HG03064 (cell line): ENCODE data around the gene NUP205.
A peak's percentile ranks its signal among the peaks of the same experiment; 100 is the strongest.

ENCODE experiments used
- ATAC-seq: cut with Tn5 transposase; IDR thresholded peaks from one replicate; pipeline ENCODE4 v1.9.1; 2021; ENCODE audit warnings: low read depth; ENCODE audit not compliant: unreplicated experiment

Gene NUP205

GRCh38 chr7:135557455-135558336 lies at the start of gene NUP205:
Gene NUP205 (plus strand): TSS chr7:135557917. CDS start chr7:135557945, 28 bp downstream.
- peak; percentile 72 for ATAC-seq

DNA sequence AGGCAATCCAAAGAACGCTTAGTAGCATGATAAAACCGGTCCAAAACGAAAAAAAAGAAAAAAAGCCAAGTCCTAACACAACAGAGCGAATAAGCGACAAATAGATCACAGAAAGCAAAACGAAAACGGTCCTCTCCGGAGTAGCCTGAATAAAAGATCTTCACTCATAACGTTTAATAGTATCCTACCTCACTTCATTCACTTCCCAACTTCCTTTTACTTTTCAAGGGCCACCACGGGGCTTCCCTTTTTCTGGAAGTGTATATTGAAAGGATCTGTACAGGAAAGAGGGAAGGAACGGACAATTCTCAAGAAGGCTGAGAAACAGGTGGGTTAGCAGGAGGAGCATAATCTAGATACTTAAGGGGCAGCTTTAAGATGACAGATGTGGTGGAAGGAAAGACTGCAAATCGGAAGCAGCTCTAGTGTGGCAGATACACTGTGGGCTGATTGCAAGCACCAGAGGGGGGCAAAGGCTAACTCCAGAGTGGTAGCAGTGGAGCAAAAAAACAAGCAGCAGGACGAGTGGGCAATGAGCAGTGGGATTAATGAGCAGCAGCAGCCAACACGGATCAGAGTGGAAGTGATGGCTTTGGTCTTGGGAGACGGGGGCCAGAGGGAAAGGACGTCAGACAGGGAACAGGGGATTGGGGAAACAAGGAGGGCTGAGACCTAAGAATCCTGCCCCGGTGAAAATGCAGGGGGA lies 48.7 kb upstream of the NUP205 start:
- no peak for ATAC-seq

DNA sequence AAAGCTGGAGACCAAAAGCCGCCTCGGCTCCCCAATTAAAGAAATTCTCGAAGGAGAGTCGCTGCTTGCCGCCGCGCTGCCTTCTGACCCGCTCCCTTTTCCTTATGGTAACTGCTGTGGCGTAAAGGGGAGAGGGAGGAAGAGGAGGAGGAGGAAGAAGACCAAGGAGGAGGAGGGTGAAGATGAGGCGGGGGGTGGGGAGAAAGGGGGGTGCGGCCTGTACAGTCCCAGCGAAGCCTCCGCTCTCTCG lies 48.2 kb upstream of the NUP205 start:
- no peak for ATAC-seq

DNA sequence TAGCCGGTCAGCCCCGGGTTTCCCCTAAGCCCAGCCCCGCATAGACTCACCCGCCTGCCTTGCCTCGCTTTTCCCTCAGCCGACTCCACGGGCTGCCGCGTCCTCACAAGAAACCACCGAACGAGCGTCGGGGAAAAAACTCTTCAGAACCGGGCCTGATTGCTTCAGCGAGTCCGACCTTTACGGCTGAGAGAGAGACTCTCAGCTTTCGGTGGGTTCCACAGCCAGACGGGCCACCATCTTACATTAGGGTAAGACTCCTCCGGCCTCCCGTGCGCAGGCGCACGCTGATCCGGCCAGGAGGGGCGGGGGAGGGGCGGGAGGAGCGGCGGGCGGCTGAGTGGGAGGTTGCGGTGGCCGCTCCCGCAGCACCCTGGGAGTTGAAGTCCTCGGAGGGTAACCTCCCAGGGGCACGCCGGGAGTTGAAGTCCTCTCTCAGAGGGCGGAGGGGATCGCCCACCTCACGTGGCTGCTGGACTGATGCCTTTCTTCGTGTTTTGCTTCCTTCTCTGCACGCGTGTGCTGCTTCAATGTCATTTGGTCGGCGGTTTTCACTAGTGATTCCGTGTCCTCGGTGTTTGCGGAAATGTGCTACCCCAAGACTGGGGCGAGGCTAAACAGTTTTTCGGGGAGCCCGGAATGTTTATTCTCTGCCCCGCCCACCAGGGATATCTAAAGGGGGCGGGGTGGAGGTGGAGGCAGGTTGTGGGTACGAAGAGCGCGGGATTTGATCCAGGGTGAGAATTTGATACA lies 47.7 kb upstream of the NUP205 start, which contains the start of gene CNOT4:
Gene CNOT4, minus strand, starts transcription at position 264 of the 753 bp plus-strand sequence. CDS start 71,771 bp downstream, outside the sequence.
- peak; percentile 86 for ATAC-seq

- no peak for ATAC-seq
Observed at GRCh38 chr7:135510592-135511183, 47.0 kb upstream of the NUP205 start.

DNA sequence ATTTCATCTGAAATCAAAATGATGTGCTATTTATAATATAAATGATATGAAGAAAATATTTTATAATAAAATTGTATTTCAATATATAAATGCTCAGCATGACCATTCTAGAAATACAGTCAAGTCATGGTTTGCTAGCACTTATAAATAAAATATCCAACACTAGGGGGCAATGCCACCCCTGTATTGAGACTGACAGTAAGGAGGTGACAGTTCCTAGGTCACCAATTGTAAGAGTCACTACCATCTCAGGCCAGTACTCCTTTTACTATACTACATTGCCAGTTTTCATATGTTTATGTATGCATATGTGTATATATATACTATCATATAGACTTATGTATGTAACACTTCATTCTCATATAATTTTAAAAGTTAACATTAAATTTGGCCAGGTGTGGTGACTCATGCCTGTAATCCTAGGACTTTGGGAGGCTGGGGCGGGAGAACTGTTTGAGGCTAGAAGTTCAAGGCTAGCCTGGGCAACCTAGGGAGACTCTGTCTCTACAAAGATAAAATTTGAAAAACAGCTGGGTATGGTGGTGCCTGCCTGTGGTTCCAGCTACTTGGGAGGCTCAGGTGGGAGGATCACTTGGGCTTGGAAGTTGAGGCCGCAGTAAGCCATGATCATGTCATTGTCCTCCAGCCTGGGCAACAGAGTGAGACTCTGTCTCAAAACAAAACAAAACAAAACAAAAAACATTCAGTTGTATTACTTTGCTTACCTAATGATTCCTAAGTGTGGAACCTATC lies 45.4 kb upstream of the NUP205 start:
- peak; percentile 36 for ATAC-seq

DNA sequence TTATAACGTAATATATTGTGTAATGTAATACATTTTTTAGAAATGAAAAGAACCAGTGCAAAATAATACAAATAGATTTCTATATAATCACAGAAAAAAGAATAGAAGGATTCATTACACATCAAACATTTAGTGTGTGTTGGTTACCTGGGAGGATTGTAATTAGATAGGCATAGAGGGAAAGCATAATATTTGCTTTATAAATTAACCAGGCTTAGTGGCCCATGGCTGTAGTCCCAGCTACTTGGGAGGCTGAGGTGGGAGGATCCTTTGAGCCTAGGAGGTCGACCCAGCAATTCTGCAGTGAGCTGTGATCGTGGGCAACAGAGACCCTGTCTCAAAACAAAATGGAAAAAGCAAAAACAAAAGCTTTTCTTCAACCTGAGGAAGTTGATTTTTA lies 42.9 kb upstream of the NUP205 start:
- ATAC-seq = no peak

DNA sequence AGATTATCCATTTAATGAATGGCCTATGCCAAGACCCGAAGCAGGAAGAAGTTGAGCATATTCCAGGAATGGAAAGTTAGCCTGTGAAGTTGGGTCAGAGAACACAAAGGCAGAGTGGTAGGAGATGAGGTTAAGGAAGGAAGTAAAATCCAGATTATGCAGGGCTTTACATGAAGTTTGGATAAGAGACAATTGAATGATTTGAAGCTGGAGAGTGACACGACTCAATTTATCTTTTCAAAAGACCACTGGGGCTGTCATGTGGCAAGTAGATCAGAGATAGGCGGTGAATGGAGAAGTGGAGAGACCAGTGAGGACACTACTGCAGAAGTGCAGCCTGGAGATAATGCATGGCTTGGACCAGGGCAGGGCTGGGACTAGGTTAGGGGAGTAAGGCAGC lies 40.7 kb upstream of the NUP205 start:
- ATAC-seq = no peak

- ATAC-seq = no peak
Observed at GRCh38 chr7:135518748-135519147, 39.0 kb upstream of the NUP205 start.

DNA sequence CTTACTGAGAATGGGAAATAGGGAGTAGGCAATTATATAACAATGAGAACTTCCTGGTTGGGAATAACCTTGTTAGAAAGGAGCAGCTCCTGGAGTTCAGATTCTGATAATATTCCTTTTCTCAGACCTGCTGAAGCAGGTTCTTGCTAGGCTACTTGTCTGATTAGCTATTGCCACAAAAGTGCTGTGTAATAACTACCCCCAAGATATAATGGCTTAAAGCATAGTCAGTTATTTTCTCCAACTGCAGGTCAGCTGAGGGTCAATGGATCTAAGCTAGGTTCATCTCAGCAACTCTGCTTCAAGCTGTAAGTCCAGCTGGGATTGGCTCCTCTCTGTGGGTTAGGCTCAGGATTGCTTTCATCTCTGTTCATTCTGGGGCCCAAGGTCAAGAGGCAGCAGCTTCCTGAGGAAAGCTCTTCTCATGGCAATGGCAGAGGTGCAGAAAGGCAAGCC lies 38.5 kb upstream of the NUP205 start:
- no peak for ATAC-seq

DNA sequence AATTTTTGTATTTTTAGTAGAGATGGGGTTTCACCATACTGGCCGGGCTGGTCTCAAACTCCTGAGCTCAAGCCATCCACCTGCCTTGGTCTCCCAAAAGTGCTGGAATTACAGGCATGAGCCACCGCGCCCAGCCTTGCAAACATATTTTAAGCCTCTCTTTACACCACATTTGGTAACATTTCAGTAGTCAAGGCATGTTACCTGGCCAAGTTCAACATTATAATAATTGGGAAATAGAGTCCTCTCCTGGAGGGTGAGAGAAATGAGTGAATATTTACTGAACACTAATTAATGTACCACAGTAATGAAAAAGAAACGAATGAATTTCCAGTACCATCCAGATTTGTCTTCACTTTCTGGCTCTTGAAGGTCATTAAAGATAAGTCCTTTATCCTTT lies 37.8 kb upstream of the NUP205 start:
- no peak for ATAC-seq

DNA sequence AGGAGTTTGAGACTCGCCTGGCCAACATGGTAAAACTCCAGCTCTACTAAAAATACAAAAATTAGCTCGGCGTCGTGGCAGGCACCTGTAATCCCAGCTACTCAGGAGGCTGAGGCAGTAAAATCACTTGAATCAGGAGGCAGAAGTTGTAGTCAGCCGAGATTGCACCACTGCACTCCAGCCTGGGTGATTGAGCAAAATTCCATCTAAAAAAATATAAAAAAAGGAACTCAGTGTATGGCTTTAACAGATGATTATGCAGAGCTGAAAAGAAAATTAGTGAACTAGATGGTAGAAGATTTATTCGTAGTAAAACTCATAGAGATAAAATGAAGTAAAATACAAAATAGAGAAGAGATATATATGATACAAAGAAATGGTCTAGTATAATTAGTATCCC lies 35.2 kb upstream of the NUP205 start:
- no peak for ATAC-seq

GRCh38 chr7:135523146-135523545 lies 34.6 kb upstream of the NUP205 start:
- no peak for ATAC-seq

- ATAC-seq = no peak
Observed at GRCh38 chr7:135525426-135525825, 32.3 kb upstream of the NUP205 start.

GRCh38 chr7:135527025-135527424 lies 30.7 kb upstream of the NUP205 start:
- ATAC-seq = no peak

- no peak for ATAC-seq
Observed at GRCh38 chr7:135536150-135536549, 21.6 kb upstream of the NUP205 start.

DNA sequence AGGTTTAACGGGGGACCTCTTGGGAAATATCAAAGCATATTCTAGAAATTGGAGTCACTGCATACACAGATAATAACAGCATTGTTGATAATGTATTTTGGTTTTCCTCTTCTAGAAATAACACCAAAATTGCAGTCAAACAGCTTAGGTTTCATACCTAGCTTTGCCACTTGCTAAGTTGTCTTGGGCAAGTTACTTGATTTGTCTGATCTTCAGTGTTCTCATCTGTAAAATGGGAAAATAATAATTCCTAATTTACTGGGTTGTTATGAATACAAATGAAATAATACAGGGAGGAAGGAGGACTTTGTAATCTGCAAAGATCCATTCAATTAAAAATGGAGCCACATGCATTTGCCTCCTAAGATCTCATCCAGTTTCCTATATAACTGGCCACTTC lies 20.3 kb upstream of the NUP205 start:
- ATAC-seq = no peak

GRCh38 chr7:135537905-135538304 lies 19.8 kb upstream of the NUP205 start:
- ATAC-seq = no peak

- no peak for ATAC-seq
Observed at GRCh38 chr7:135538376-135538775, 19.3 kb upstream of the NUP205 start.

DNA sequence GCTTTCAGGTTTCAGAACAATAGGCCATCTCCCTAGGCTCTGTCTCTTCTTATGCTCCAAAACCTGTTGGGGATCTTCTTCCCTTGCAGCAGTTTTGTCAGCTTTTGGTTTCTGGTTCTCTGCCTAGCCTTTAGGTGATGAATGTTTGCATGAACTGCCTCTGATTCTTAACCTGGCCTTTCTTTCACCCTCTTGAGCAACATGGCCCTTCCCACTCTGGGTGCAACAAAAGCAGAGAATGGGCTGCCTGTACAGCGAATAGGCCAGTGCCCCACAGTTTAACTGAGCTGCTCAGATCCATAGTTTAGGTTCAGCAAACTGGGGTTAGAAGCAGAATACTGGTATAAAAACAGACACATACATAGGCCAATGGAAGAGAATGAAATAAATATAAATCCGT lies 18.1 kb upstream of the NUP205 start:
- ATAC-seq = no peak
